GM12875 (cell line): ENCODE data around the gene KBTBD12.

Source experiments
- H3K4me3 ChIP-seq: one replicate; pipeline ENCODE4 v1.5.1; 2011; ENCODE audit warnings: low read depth, low read length, control low read depth
- TF ChIP-seq, protein P1 (sequence below): IDR thresholded peaks from 2 replicates; pipeline ENCODE4 v1.5.1; 2011; ENCODE audit warnings: low read depth, mild to moderate bottlenecking, control low read depth, inconsistent platforms, low read length, moderate library complexity, borderline replicate concordance; ENCODE audit not compliant: insufficient read depth

The KBTBD12 gene

DNA sequence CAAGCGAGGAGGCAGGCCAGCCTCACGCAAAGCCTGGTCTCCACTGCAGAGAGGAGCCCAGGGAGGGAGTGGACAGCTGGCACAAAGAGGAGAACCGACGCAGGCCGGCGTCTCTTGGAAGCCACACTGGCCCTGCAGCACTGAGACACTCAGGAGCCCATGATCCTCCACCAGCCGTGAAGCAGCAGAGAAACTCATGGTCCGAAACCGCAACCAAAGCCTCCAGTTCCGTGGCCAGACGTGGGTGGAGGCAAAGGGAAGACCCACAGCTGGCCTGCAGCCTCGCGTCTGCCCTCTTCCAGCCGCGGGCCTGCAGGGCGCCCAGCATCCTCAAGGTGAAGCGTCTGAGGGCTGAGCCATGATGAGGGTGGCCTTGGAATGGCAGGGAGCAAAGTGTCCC is 75.0 kb downstream of the KBTBD12 start:
- no peak overlapping the region for H3K4me3 ChIP-seq
- TF ChIP-seq, protein P1, sequence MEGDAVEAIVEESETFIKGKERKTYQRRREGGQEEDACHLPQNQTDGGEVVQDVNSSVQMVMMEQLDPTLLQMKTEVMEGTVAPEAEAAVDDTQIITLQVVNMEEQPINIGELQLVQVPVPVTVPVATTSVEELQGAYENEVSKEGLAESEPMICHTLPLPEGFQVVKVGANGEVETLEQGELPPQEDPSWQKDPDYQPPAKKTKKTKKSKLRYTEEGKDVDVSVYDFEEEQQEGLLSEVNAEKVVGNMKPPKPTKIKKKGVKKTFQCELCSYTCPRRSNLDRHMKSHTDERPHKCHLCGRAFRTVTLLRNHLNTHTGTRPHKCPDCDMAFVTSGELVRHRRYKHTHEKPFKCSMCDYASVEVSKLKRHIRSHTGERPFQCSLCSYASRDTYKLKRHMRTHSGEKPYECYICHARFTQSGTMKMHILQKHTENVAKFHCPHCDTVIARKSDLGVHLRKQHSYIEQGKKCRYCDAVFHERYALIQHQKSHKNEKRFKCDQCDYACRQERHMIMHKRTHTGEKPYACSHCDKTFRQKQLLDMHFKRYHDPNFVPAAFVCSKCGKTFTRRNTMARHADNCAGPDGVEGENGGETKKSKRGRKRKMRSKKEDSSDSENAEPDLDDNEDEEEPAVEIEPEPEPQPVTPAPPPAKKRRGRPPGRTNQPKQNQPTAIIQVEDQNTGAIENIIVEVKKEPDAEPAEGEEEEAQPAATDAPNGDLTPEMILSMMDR, result no peak

DNA sequence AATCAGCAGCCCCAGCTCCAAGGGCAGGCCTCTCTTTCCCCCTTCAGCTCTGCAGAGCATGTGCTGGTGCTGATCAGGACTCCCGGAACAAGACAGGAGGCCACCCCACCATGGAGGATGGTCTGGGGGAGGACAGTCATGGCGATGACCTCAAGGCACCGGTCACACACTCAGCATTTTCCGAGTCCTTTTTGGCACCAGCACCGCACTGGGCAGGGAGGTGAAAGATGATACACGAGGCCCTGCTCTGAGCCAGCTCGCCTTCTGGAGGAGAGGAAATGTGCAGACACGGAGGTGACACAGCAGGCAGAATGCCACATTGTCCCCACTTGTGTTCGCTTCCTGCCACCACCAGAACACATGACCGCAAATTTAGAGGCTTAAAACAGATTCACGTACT is 75.4 kb downstream of the KBTBD12 start:
- TF ChIP-seq, protein P1, result no peak
- no peak overlapping the region for H3K4me3 ChIP-seq

DNA sequence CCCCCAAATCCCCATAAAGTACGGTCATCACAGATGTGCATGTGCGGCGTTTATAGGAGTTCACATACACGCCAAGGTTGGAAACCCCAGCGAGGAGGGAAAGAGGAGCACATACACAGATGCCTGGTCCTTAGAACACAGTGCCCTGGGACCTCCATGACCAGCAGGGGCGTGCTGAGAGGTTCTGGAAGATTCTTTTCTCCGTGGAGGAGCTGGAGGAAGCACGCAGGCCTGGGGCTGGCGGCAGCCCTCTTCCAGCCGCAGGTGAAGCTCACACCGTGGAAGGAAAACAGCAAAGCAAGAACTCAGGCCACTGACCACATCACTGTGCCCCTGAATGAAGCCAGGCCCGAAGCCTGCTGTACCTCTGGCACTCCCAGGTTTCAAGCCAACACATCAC is 76.2 kb downstream of the KBTBD12 start:
- TF ChIP-seq, protein P1, result no peak
- no peak overlapping the region for H3K4me3 ChIP-seq

DNA sequence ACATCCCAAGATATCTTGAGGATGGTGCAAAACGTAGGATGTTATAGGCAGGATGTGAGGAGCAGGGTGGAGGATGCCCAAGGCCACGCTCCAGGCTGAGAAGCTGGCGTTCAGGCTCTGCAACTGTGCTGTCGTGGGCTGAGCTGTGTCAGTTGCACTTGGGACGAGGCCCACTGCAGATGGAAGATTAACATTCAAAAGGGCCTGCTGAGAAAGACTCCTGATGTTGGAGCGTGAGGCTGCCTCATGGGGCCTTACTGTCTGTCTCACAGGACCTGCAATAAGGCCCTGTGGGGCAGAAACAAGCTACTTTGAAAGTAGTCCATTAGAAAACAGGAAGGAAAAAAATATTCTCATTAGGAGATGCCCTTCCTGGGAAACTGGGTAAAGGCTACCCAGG is 76.6 kb downstream of the KBTBD12 start:
- TF ChIP-seq, protein P1, result no peak
- H3K4me3 ChIP-seq, result no peak overlapping the region

DNA sequence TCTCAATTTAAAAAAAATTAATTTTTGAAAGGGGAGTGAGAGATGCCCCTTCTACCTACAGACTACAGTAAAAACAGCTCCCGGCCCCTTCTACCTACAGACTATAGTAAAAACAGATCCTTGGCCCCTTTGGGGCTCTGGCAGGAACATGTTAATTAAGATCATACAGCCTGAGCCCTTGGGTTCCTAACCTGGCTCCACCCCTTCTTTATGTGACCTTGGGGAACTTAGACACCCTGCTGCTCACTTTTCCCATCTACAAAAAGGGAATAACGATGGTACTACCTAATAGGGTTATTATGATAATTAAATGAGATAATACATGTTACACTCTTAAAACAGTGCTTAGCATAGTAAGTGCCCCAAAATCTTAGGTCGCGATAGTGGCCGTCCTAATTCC is 77.1 kb downstream of the KBTBD12 start:
- no peak overlapping the region for H3K4me3 ChIP-seq
- TF ChIP-seq, protein P1, result no peak

DNA sequence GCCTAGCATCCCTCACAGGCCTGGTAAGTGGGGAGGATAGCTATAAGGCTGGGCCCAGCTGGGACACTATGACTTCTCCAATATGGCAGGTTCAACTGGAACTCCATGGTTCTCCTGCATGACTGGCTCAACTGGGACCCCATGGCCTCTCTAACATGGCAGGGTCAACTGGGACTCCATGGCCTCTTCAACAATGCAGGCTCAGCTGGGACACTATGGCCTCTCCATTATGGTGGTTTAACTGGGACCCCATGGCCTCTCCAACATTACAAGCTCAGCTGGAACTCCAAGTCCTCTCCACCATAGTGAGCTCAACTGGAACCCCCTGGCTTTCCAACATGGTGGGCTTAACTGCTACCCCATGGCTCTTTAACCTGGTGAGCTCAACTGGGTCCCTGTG is 79.0 kb downstream of the KBTBD12 start:
- TF ChIP-seq, protein P1, result no peak
- H3K4me3 ChIP-seq, result no peak overlapping the region

DNA sequence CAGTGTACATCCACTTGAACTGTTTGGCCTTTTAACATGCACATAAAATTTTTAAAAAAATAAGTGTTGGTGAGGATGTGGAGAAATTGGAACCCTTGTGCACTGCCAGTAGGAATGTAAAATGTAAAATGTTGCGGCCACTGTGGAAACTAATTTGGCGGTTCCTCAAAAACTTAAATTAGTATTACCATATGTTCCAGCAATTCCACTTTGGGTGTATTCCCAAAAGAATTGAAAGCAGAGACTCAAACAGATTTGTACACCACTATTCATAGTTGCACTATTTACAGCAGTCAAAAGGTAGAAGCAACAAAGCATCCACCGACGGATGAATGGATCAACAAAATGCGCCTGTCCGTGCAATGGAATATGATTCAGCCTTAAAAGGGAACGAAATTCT is 82.0 kb downstream of the KBTBD12 start:
- H3K4me3 ChIP-seq, result no peak overlapping the region
- TF ChIP-seq, protein P1, result no peak
